Measurements from ENCODE around the gene MAOB. TPM values are rescaled to one million over a fixed set of nuclear protein-coding genes. Genes with fewer than 3 reads are reported as not detected.
A peak's percentile ranks its signal among the peaks of the same experiment; 100 is the strongest.

MAOB gene
- total RNA-seq, 3 donors from 2014 or later = 4.3 to 32.6 (median 6.6) TPM

DNA sequence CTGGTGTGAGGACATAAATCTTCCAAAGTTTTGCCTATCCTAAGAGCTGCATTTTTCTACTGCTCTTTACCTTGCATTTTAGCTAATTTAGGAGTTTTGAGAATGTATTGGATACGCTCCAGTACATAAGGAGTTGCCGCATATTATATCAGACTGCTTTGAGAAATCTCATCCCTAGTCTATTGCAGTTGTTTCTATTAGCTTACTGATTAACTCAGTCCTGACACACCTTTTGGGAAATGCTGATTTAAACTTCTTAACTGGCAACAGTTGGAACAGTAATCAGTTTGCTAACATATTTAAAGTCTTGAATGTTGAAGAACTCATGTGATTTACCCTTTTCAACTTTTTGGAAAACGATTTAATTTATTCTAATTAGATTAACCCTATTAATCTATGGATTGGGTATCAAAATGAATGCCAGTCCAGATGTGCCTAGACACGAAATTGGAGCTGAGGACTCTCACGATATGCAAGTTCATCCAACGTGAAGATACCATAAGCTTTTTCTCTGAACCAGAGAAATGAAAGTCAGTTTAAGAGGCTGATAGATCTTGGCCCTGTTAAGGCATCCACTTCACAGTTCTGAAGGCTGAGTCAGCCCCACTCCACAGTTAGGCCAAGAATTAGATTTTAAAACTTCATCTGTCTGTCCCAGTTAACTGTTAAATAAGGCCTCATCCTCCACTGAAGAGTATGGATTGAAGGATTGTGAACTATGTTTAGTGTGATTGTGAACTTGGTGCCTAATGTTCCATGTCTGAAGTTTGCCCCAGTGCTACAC, 136.1 kb downstream of the MAOB start:
- peak; percentile 55 for ATAC-seq
- Histone ChIP-seq H3K4me3 (no peak overlapping the region), H3K36me3 (ENCODE audit: low read depth) (no peaks in the 10 kb centered on the region), H3K4me1 (ENCODE audit: low read depth) (peaks cover 2% of the 10 kb centered on the region), H3K9me3 (no peaks in the 10 kb centered on the region)
- DNase-seq = no peak
- TF ChIP-seq, protein P1, sequence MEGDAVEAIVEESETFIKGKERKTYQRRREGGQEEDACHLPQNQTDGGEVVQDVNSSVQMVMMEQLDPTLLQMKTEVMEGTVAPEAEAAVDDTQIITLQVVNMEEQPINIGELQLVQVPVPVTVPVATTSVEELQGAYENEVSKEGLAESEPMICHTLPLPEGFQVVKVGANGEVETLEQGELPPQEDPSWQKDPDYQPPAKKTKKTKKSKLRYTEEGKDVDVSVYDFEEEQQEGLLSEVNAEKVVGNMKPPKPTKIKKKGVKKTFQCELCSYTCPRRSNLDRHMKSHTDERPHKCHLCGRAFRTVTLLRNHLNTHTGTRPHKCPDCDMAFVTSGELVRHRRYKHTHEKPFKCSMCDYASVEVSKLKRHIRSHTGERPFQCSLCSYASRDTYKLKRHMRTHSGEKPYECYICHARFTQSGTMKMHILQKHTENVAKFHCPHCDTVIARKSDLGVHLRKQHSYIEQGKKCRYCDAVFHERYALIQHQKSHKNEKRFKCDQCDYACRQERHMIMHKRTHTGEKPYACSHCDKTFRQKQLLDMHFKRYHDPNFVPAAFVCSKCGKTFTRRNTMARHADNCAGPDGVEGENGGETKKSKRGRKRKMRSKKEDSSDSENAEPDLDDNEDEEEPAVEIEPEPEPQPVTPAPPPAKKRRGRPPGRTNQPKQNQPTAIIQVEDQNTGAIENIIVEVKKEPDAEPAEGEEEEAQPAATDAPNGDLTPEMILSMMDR (IDR thresholded peaks at IDR 0.05) = no peak
- intact Hi-C loops (cut with DNase I, micrococcal nuclease) = no loop called here

DNA sequence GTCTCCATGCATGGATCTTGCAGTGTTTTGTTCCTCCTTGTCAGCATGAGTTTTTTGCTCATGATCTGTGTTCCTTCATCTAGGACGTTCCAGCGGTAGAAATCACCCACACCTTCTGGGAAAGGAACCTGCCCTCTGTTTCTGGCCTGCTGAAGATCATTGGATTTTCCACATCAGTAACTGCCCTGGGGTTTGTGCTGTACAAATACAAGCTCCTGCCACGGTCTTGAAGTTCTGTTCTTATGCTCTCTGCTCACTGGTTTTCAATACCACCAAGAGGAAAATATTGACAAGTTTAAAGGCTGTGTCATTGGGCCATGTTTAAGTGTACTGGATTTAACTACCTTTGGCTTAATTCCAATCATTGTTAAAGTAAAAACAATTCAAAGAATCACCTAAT, 138.0 kb downstream of the MAOB start:
- no peaks in the 10 kb centered on the region for H3K36me3 ChIP-seq (ENCODE audit: low read depth)
- TF ChIP-seq, protein P1 (IDR thresholded peaks at IDR 0.05) = no peak
- no peak for DNase-seq
- H3K4me1 ChIP-seq (ENCODE audit: low read depth) = no peaks in the 10 kb centered on the region
- no peak for ATAC-seq
- intact Hi-C loops (cut with DNase I, micrococcal nuclease) = no loop called here
- H3K4me3 ChIP-seq = no peak overlapping the region
- no peaks in the 10 kb centered on the region for H3K9me3 ChIP-seq

DNA sequence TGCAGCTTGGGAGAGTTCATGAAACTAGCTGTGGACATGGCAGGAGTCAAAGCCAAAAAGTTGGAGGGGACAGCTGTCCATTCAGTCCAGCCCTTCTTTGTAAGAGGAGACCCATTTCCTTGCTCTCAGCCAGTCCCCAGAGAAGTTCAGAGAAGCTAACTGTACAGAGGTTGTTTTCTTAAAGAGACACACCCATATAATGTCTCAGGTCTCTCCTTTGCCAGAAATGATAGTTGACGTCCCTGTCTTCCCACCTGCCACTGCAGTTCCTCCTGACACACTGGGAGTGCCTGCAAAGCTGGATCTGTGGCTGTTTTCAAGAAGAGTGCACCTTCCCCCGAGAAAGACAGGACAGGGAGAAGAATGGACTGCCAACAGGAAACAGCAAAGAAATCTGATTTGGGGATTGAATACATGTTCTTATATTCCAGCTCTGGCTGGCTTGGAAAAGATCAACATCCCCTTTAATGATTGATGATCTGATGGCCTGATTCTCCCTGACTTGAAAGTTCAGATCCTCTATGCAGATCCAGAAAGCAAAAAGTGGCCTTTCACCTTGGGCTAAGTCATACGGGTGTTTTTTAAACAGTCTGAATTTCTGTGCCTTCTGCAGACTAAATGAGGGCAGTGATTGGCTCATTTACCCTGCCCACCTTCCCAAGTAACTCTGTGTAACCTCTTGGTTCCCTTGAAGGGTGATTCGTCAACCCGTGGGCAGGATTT, 139.0 kb downstream of the MAOB start:
- TF ChIP-seq, protein P1 (IDR thresholded peaks at IDR 0.05) = no peak
- no peaks in the 10 kb centered on the region for H3K9me3 ChIP-seq
- H3K4me3 ChIP-seq = no peak overlapping the region
- DNase-seq = no peak
- no peaks in the 10 kb centered on the region for H3K4me1 ChIP-seq (ENCODE audit: low read depth)
- no peaks in the 10 kb centered on the region for H3K36me3 ChIP-seq (ENCODE audit: low read depth)
- peak; percentile 54 for ATAC-seq
- intact Hi-C loops (cut with DNase I, micrococcal nuclease) = no loop called here

DNA sequence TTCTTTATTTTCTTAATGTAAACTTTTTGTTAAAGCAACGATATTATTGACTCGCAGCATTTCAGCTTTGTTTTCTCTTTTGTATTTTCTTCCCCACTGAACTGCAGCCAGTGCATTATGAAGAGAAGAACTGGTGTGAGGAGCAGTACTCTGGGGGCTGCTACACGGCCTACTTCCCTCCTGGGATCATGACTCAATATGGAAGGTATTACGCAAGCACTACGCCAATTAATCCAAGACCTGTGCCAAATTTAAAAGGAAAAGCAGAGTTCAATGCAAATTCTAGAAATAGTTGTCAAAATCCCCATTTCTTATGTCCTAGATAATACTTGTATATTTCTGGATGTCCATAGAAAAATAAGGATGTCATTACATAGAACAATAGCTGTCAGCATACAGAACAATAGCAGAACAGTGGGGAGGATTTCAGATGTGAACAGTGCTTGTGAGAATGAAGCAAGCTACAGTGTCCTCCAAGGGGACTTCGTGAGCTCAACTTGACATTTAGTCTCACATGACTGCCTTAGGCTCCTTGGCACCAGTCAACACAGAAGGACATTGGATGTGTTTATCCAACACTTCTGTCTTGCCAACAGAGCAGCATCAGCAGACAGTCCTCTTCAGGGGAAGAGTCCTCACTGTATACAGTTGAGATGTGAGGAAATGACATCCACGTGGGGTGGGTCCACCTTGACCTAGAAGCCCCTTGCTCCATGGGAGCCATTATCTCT, 140.2 kb downstream of the MAOB start:
- ATAC-seq = no peak
- Histone ChIP-seq H3K9me3 (no peaks in the 10 kb centered on the region), H3K4me3 (no peak overlapping the region), H3K36me3 (ENCODE audit: low read depth) (no peaks in the 10 kb centered on the region), H3K4me1 (ENCODE audit: low read depth) (no peaks in the 10 kb centered on the region)
- DNase-seq = no peak
- TF ChIP-seq, protein P1 (IDR thresholded peaks at IDR 0.05) = no peak
- intact Hi-C loops (cut with DNase I, micrococcal nuclease) = no loop called here

DNA sequence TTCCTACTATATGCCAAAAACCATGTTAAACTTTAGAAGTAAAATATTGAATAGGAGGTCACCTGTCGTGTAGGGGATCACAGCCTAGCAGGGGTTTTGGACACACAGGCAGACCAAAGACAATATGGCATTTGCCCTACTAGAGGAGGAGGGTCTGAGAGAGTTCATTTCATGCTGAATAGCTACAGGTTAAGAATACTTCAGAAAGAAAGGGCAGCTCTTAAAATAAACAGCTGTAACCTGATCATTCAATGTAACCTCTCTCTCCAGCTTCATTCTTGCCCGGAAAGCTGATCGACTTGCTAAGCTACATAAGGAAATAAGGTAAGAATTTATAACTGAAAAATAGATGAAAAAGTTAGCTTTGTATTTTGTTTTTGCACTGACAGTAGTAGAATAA, 146.3 kb downstream of the MAOB start:
- H3K4me3 ChIP-seq = no peak overlapping the region
- ATAC-seq = no peak
- intact Hi-C loops (cut with DNase I, micrococcal nuclease) = no loop called here
- no peaks in the 10 kb centered on the region for H3K9me3 ChIP-seq
- H3K4me1 ChIP-seq (ENCODE audit: low read depth) = no peaks in the 10 kb centered on the region
- no peaks in the 10 kb centered on the region for H3K36me3 ChIP-seq (ENCODE audit: low read depth)
- TF ChIP-seq, protein P1 (IDR thresholded peaks at IDR 0.05) = no peak
- no peak for DNase-seq
